Heart right ventricle (tissue), 16 donors: ENCODE results near the gene H6PD. TPM values are rescaled to one million over a fixed set of nuclear protein-coding genes. Genes with fewer than 3 reads are reported as not detected.

Source experiments
- ATAC-seq, 8 donors: fragments of 200-7000 bp; cut with Tn5 transposase; one replicate each; pipeline ENCODE4 v1.9.1; 2020; ENCODE audit warnings: mild to moderate bottlenecking in 8 of 8, moderate library complexity in 8 of 8, moderate number of reproducible peaks in 1 of 8
- DNase-seq, 2 donors: peaks; one replicate each; pipeline ENCODE4 v3.0.0-alpha.2; 2020
- H3K27ac ChIP-seq, 10 donors: fragments of 200-600 bp; sonication (generic) in 2 of 10; one replicate each; pipeline versions ENCODE4 v1.5.0 to v1.8.0; 2020 to 2022; ENCODE audit warnings: mild to moderate bottlenecking in 3 of 10
- H3K27me3 ChIP-seq, 7 donors: fragments of 200-600 bp; one replicate each; pipeline ENCODE4 v1.8.0; 2021 to 2022; ENCODE audit warnings: mild to moderate bottlenecking in 2 of 7
- H3K36me3 ChIP-seq, 9 donors: fragments of 200-600 bp; sonication (generic) in 1 of 9; one replicate each; pipeline versions ENCODE4 v1.5.0 to v1.8.0; 2020 to 2022; ENCODE audit warnings: mild to moderate bottlenecking in 2 of 9
- H3K4me1 ChIP-seq, 9 donors: fragments of 200-600 bp; sonication (generic) in 1 of 9; one replicate each; pipeline versions ENCODE4 v1.5.0 to v1.8.0; 2020 to 2022; ENCODE audit warnings: mild to moderate bottlenecking in 4 of 9
- H3K4me3 ChIP-seq, 10 donors: fragments of 200-600 bp; sonication (generic) in 2 of 10; one replicate each; pipeline versions ENCODE4 v1.5.0 to v1.8.0; 2020 to 2022; ENCODE audit warnings: mild to moderate bottlenecking in 7 of 10, moderate library complexity in 2 of 10
- H3K9me3 ChIP-seq, 11 donors: fragments of 200-600 bp in 10 of 11; sonication (generic) in 2 of 11; one replicate each; pipeline versions ENCODE4 v1.5.0 to v1.8.0; 2013 to 2022; ENCODE audit warnings: mild to moderate bottlenecking in 2 of 11, control low read depth in 1 of 11, moderate library complexity in 1 of 11
- CTCF ChIP-seq, 9 donors: fragments of 200-600 bp; sonication (generic) in 2 of 9; IDR thresholded peaks; one replicate each; pipeline versions ENCODE4 v1.5.0 to v1.8.0; 2021 to 2022; ENCODE audit warnings: antibody characterized with exemption in 9 of 9, mild to moderate bottlenecking in 5 of 9, moderate library complexity in 1 of 9
- WGBS, 2 donors: extraction: QIAGEN DNeasy Blood & Tissue Kit; methylation state at CpG; one replicate each; pipeline ENCODE4 v1.1.7; 2013; ENCODE audit warnings: inconsistent platforms in 1 of 2; 5-methylcytosine and 5-hydroxymethylcytosine counted together
- intact Hi-C, 10 donors: fragments of 100-400 bp; cut with DNase I; formaldehyde crosslinking; loops; one replicate each; pipeline versions ENCODE4 v1.11.1 to v1.14.2; 2022
- polyA plus RNA-seq, 2 donors: library from polyadenylated mRNA; stranded (reverse); fragments of 200-250 nt; gene quantifications; one replicate each; pipeline ENCODE4 v1.2.3, GENCODE V29; 2013
- total RNA-seq, 10 donors: library from RNA; stranded (reverse); fragmentation: NEBNext Ultra II Directional in 3 of 10; extraction: Animal tissue kit (Norgen Biotek cat#: 25700) in 3 of 10; gene quantifications; one replicate each; pipeline versions ENCODE4 v1.2.1 to v1.2.4, GENCODE V29; 2021 to 2023
- donor health status: Arrhythmogenic right ventricular cardiomyopathy.
- donor health status: ischemic (EF 13 %, LVEDD 7.1; RV severe dilation, severe dysfunction).
- donor health status: healthy with polysubstance abuse.
- donor health status: DM: no; HTN: yes; CAD: no.
- donor health status: DM: no; HTN: no; CAD: no.
- donor health status: ischemic (EF 25% LVEDD 6.9; RV normal size, moderate dysfunction).
- donor health status: ischemic (EF 25% LVEDD 5.7; RV mildly dilated, moderate dysfunction).
- donor health status: healthy.
- donor health status: DM: yes; HTN: yes; CAD: no.
- donor health status: Ischemic cardiomyopathy.
- donor health status: ischemic (EF 35%, LVEDD 5.7; RV mildly dilated, moderate dysfunction).
- donor health status: nonischemic (EF 11% LVEDD 7.7; RV severe dilation, severe dysfunction).
- donor health status: DM: yes; HTN: yes; CAD: no.
- donor health status: PGD.
- donor health status: ischemic (EF 29% LVEDD 5.4; RV normal size, mild dysfunction).
- donor health status: nonischemic (EF 23%, LVEDD 6.1; RV moderate dilation, normal function).

Gene H6PD
- total and polyA plus RNA-seq, 12 donors, result 5.7 to 45.0 (median 28.4) TPM

- 80 to 82% methylated on average over 5 of the region's 5 CpGs for WGBS, 2 donors
Measured at GRCh38 chr1:9207086-9207485, 27.5 kb upstream of the H6PD start.

GRCh38 chr1:9207715-9208114 lies 26.9 kb upstream of the H6PD start:
- intact Hi-C loops, result no loop called here
- 93 to 96% methylated on average over 5 of the region's 5 CpGs for WGBS, 2 donors
- DNase-seq (no peak), ATAC-seq (no peak)
- Histone ChIP-seq H3K27ac (no peak overlapping the region), H3K4me1 (peaks cover 0 to 3% (median 0%) of the 10 kb centered on the region in 9 donors), H3K36me3 (no peaks in the 10 kb centered on the region), H3K4me3 (no peak overlapping the region), H3K9me3 (no peaks in the 10 kb centered on the region), H3K27me3 (peaks cover 0 to 45% (median 30%) of the 10 kb centered on the region in 7 donors)
- TF ChIP-seq CTCF (IDR thresholded peaks at IDR 0.05), result no peak

More at GRCh38 chr1:9207086-9207485, 27.5 kb upstream of the H6PD start:
- H3K9me3 ChIP-seq, result no peaks in the 10 kb centered on the region
- TF ChIP-seq CTCF (IDR thresholded peaks at IDR 0.05), result no peak
- DNase-seq (no peak), ATAC-seq (no peak)
- no peak overlapping the region for H3K27ac ChIP-seq
- H3K27me3 ChIP-seq, result peaks cover 0 to 51% (median 36%) of the 10 kb centered on the region in 7 donors
- peaks cover 0 to 9% (median 6%) of the 10 kb centered on the region in 9 donors for H3K4me1 ChIP-seq
- no peak overlapping the region for H3K4me3 ChIP-seq
- intact Hi-C loops, result no loop called here
- H3K36me3 ChIP-seq, result no peaks in the 10 kb centered on the region

- H3K4me1 ChIP-seq, result no peaks in the 10 kb centered on the region
- TF ChIP-seq CTCF (IDR thresholded peaks at IDR 0.05), result no peak
- DNase-seq, result no peak
- ATAC-seq, result peak in 1 of 8 donors; percentile 33
- intact Hi-C loops, result no loop called here
- no peak overlapping the region for H3K4me3 ChIP-seq
- H3K27ac ChIP-seq, result no peak overlapping the region
- no peaks in the 10 kb centered on the region for H3K9me3 ChIP-seq
- H3K27me3 ChIP-seq, result peaks cover 0 to 15% (median 4%) of the 10 kb centered on the region in 7 donors
- 67 to 73% methylated on average over 13 of the region's 13 CpGs for WGBS, 2 donors
- H3K36me3 ChIP-seq, result no peaks in the 10 kb centered on the region
Measured at GRCh38 chr1:9211291-9211811, 23.2 kb upstream of the H6PD start.

- Histone ChIP-seq H3K27ac (no peak overlapping the region), H3K4me1 (no peaks in the 10 kb centered on the region), H3K9me3 (no peaks in the 10 kb centered on the region), H3K4me3 (no peak overlapping the region), H3K27me3 (peaks cover 0 to 11% (median 3%) of the 10 kb centered on the region in 7 donors), H3K36me3 (no peaks in the 10 kb centered on the region)
- ATAC-seq, result no peak
- intact Hi-C loops, result no loop called here
- 87% methylated on average over 3 of the region's 3 CpGs for WGBS, 2 donors
- DNase-seq, result no peak
- TF ChIP-seq CTCF (IDR thresholded peaks at IDR 0.05), result no peak
Measured at GRCh38 chr1:9212735-9213134, 21.8 kb upstream of the H6PD start.
